GM13976 (cell line): ENCODE results near the gene PLGRKT.
"Not testable (repeated sequence)": the region's sequence is repeated elsewhere in the genome, so short reads cannot be mapped to it uniquely, and the experiment has no call there.

Experiments
- DNase-seq: peaks from one replicate; pipeline ENCODE4 v3.0.0; 2012; ENCODE audit warnings: low spot score
- CTCF ChIP-seq: IDR thresholded peaks from 2 replicates; pipeline ENCODE4 v1.5.1; 2012; ENCODE audit warnings: borderline replicate concordance, mild to moderate bottlenecking; ENCODE audit not compliant: insufficient read depth; ENCODE audit errors: extremely low read depth, missing control alignments, control extremely low read depth
- in situ Hi-C: fragments of 300-500 bp; cut with MboI; formaldehyde crosslinking; loops from one replicate; pipeline ENCODE4 v1.12.0; 2022; ENCODE audit warnings: low sequenced_read_pairs, mixed read lengths, inconsistent platforms; ENCODE audit not compliant: unreplicated experiment

Gene PLGRKT

DNA sequence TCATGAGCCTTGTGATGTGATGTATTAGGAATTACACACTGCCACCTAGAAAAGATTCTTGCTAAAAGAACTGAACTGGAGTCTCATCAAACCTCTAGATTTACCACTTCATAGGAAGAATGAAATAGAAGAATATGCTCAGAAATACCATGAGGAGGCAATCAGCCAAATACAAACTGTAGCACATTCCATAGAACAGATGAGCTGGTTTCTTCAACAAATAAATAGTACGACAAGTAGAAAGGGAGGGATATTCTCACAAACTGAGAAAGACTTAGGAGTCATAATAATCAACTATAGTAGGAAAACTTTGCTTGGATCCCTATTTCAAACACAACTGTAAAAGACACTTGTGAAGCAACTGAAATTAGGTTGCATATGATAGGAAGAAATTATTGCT lies 15.4 kb downstream of the PLGRKT start:
- no peak for DNase-seq
- in situ Hi-C loops = loop anchor here (10.0 to 25.0 kb wide), 2 partner anchors 235 to 667 kb away; partner anchors contain the start of gene INSL6
- no peak for TF ChIP-seq CTCF

DNA sequence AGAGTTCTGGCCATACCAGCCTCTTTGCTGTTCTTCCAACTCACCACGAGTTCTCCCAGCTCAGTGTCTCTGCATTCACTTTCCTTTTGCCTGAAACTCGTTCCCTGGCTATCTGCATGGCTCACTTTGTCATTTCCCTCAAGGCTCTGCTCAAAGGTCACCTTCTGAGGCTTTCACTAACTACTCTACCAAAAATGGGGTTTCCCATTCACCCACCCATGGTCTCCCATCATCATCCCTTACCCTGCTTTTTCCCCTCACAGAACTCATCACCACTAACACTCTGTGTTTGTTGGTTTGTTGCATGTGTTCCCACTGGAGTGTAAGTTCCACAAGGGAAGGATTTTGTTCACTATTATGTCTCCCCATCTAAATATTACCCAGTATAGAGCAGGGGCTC lies 16.6 kb downstream of the PLGRKT start:
- in situ Hi-C loops = loop anchor here (10.0 to 25.0 kb wide), 2 partner anchors 234 to 666 kb away; partner anchors contain the start of gene INSL6
- no peak for TF ChIP-seq CTCF
- no peak for DNase-seq

GRCh38 chr9:5419987-5420386 lies 17.7 kb downstream of the PLGRKT start:
- DNase-seq = no peak
- no peak for TF ChIP-seq CTCF
- in situ Hi-C loops = loop anchor here (10.0 to 25.0 kb wide), 2 partner anchors 233 to 665 kb away; partner anchors contain the start of gene INSL6

DNA sequence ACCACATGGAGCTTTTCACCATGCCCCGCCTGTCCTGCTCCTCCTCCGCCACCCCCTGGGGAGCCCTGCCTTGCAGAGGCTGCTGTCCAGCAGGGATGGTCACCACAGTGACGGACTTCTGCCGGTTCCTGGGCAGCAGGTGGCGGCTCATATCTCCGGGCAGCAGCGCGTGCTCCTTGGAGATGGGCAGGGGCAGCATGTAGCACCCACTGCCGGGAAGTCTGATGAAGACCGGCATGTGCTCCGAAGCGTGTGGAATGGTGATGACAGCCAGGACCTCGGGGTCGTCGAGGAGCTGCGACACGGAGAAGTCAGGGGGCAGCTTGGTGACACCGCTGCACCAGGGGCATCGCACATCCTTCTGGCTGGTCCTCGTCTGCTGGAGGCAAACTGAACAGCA lies 19.2 kb downstream of the PLGRKT start:
- in situ Hi-C loops = loop anchor here (25.0 kb wide), 1 partner anchor 231 kb away; the partner anchor contains the start of gene INSL6
- no peak for TF ChIP-seq CTCF
- DNase-seq = no peak

GRCh38 chr9:5416953-5417352 lies 20.8 kb downstream of the PLGRKT start:
- no peak for TF ChIP-seq CTCF
- in situ Hi-C loops = loop anchor here (25.0 kb wide), 1 partner anchor 230 kb away; the partner anchor contains the start of gene INSL6

GRCh38 chr9:5408596-5408995 lies 29.1 kb downstream of the PLGRKT start:
- TF ChIP-seq CTCF = no peak
- in situ Hi-C loops = loop anchor here (25.0 kb wide), 1 partner anchor 221 kb away; the partner anchor contains the start of gene INSL6
- no peak for DNase-seq

More at GRCh38 chr9:5416953-5417352, 20.8 kb downstream of the PLGRKT start:
- no peak for DNase-seq

DNA sequence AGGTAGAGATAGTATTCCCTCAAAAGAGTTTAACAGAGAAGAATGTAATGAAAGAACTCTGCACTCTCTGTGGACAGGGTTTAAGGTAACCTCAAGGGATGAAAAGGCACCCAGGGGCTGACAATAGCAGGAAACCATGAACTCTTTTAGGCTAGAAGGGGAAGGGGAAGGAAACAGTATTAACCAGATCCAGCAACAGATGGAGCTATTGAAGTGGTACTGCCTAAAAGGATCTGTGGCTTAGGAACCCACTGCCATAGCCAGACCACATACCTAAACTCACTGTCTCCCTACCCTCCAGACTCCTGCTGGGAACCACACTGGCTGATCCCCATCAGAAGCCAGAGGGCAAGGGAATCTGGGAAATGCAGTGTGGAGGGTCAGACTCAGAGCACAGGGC lies 35.5 kb downstream of the PLGRKT start:
- no peak for DNase-seq
- in situ Hi-C loops = loop anchor here (25.0 kb wide), 1 partner anchor 215 kb away; the partner anchor contains the start of gene INSL6
- TF ChIP-seq CTCF = no peak

GRCh38 chr9:5397547-5397946 lies 40.2 kb downstream of the PLGRKT start:
- DNase-seq, in situ Hi-C loops: not testable (repeated sequence)
